Prostate gland (tissue), 2 donors: ENCODE measurements around the gene C6orf47.

Source experiments
- POLR2A ChIP-seq: fragments of 450-650 bp; IDR thresholded peaks from one replicate; pipeline ENCODE4 v1.6.1; 2016; ENCODE audit warnings: antibody characterized with exemption, mild to moderate bottlenecking
- POLR2AphosphoS5 ChIP-seq: sonication (generic); formaldehyde crosslinking; IDR thresholded peaks from one replicate; pipeline ENCODE4 v1.6.1; 2017; ENCODE audit warnings: antibody characterized with exemption
- TF ChIP-seq, protein P1 (sequence below), 4 experiments: fragments of 200-600 bp in 2 of 4; fragments of 450-650 bp in 2 of 4; sonication (generic) in 2 of 4; IDR thresholded peaks; 1 replicate in 3 of 4; 2 replicates in 1 of 4; pipeline ENCODE4 v1.5.1; 2016 to 2019; ENCODE audit warnings: antibody characterized with exemption in 4 of 4, mild to moderate bottlenecking in 2 of 4, moderate library complexity in 2 of 4

DNA sequence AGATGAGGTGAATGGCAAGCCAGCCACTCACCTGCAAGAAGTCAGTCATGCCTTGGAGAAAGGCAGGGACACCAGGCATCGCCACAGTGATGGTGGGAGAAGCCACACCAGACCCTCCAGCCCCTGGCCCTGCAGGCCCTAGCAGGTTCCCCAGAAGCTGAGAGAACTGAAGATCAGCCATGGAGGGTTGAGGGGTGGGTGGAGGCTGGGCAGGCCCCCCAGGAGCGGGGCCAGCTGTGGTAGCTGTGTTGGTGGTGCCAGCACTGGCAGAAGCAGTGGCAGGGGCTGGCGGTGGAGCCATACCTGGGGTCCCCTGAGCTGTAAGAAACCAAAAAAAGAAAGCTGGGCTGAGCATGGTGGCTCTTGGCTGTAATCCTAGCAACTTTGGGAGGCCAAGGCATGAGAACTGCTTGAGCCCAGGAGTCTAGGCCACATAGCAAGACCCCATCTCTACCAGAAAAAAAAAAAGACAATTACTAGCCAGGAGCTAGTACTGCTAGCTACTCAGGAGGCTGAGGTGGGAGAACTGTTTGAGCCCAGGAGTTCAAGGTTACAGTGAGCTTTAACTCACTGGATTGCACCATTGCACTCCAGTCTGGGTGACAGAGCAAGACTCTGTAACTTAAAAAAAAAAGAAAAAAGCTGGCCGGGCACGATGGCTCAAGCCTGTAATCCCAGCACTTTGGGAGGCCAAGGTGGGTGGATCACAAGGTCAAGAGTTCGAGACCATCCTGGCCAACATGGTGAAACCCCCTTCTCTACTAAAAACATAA lies 17.6 kb downstream of the C6orf47 start:
- TF ChIP-seq, protein P1, sequence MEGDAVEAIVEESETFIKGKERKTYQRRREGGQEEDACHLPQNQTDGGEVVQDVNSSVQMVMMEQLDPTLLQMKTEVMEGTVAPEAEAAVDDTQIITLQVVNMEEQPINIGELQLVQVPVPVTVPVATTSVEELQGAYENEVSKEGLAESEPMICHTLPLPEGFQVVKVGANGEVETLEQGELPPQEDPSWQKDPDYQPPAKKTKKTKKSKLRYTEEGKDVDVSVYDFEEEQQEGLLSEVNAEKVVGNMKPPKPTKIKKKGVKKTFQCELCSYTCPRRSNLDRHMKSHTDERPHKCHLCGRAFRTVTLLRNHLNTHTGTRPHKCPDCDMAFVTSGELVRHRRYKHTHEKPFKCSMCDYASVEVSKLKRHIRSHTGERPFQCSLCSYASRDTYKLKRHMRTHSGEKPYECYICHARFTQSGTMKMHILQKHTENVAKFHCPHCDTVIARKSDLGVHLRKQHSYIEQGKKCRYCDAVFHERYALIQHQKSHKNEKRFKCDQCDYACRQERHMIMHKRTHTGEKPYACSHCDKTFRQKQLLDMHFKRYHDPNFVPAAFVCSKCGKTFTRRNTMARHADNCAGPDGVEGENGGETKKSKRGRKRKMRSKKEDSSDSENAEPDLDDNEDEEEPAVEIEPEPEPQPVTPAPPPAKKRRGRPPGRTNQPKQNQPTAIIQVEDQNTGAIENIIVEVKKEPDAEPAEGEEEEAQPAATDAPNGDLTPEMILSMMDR (IDR thresholded peaks at IDR 0.05): no peak
- TF ChIP-seq POLR2AphosphoS5: no peak
- TF ChIP-seq POLR2A: no peak
